WTC11 (cell line): Measurements from ENCODE around the gene OGN. TPM values are rescaled to one million over a fixed set of nuclear protein-coding genes. Genes with fewer than 3 reads are reported as not detected.

ENCODE experiments used
- ATAC-seq: fragments of 200-7000 bp; cut with Tn5 transposase; 2 replicates; pipeline ENCODE4 v1.10.0; 2021; ENCODE audit warnings: mild to moderate bottlenecking, moderate library complexity
- CTCF ChIA-PET: fragments of 300-600 bp; sonication (Branson Sonifier 250); formaldehyde crosslinking; loops from one replicate; lab custom pipeline; 2021; ENCODE audit warnings: antibody characterized with exemption; lab: Charles Lee
- POLR2A ChIA-PET: fragments of 350-600 bp; sonication (Branson Sonifier 250); formaldehyde crosslinking; loops from one replicate; lab custom pipeline; 2021; ENCODE audit warnings: antibody characterized with exemption; lab: Charles Lee
- DNase-seq: peaks from one replicate; pipeline ENCODE4 v3.0.0; 2021; ENCODE audit warnings: low spot score
- H3K27ac Mint-ChIP-seq: 2 replicates; pipeline ENCODE4 v1.8.0; 2021; ENCODE audit warnings: mixed read lengths
- H3K27me3 Mint-ChIP-seq: 2 replicates; pipeline ENCODE4 v1.8.0; 2021; ENCODE audit warnings: low read depth, mild to moderate bottlenecking, moderate library complexity, mixed read lengths
- H3K36me3 Mint-ChIP-seq: 2 replicates; pipeline ENCODE4 v1.8.0; 2021; ENCODE audit warnings: mixed read lengths
- H3K4me1 Mint-ChIP-seq: 2 replicates; pipeline ENCODE4 v1.8.0; 2022; ENCODE audit warnings: mixed read lengths
- H3K4me3 Mint-ChIP-seq: 2 replicates; pipeline ENCODE4 v1.8.0; 2021; ENCODE audit warnings: mild to moderate bottlenecking, moderate library complexity, mixed read lengths
- H3K9me3 Mint-ChIP-seq: 2 replicates; pipeline ENCODE4 v1.8.0; 2021; ENCODE audit warnings: mixed read lengths
- ARID4B ChIP-seq: sonication (generic); formaldehyde crosslinking; IDR thresholded peaks from 2 replicates; pipeline ENCODE4 v1.8.0; 2023; ENCODE audit warnings: missing genetic modification reagents, mild to moderate bottlenecking, borderline replicate concordance
- CBFB ChIP-seq: sonication (generic); formaldehyde crosslinking; IDR thresholded peaks from 2 replicates; pipeline ENCODE4 v1.8.1; 2022; ENCODE audit warnings: mild to moderate bottlenecking, low read depth, missing genetic modification reagents
- CDX4 ChIP-seq: fragments of 250-450 bp; sonication (Bioruptor Pico); IDR thresholded peaks from 2 replicates; pipeline ENCODE4 v1.9.0; 2021; ENCODE audit warnings: moderate library complexity, mild to moderate bottlenecking, inconsistent platforms, borderline replicate concordance
- CTCF ChIP-seq: fragments of 200-600 bp; IDR thresholded peaks from 2 replicates; pipeline ENCODE4 v1.8.0; 2022; ENCODE audit warnings: antibody characterized with exemption
- ELF4 ChIP-seq: sonication (generic); formaldehyde crosslinking; IDR thresholded peaks from 2 replicates; pipeline ENCODE4 v1.8.1; 2022; ENCODE audit warnings: low read depth, mild to moderate bottlenecking, moderate library complexity, missing genetic modification reagents
- GTF2I ChIP-seq: fragments of 250-450 bp; sonication (Bioruptor Pico); conservative IDR thresholded peaks from 2 replicates; pipeline ENCODE4 v1.4.0; 2021; ENCODE audit warnings: mild to moderate bottlenecking
- HMGA2 ChIP-seq: fragments of 250-450 bp; sonication (Bioruptor Pico); IDR thresholded peaks from 2 replicates; pipeline ENCODE4 v1.4.0; 2021; ENCODE audit warnings: mild to moderate bottlenecking, moderate library complexity
- IRF1 ChIP-seq: sonication (generic); formaldehyde crosslinking; IDR thresholded peaks from 2 replicates; pipeline ENCODE4 v1.8.0; 2023; ENCODE audit warnings: missing genetic modification reagents
- IRF2 ChIP-seq: sonication (generic); formaldehyde crosslinking; IDR thresholded peaks from 2 replicates; pipeline ENCODE4 v1.8.0; 2022; ENCODE audit warnings: low read depth, missing genetic modification reagents, borderline replicate concordance
- KAT7 ChIP-seq: sonication (generic); formaldehyde crosslinking; IDR thresholded peaks from 2 replicates; pipeline ENCODE4 v1.8.1; 2023; ENCODE audit warnings: missing genetic modification reagents, mild to moderate bottlenecking, borderline replicate concordance
- NFE2L1 ChIP-seq: sonication (generic); formaldehyde crosslinking; IDR thresholded peaks from 2 replicates; pipeline ENCODE4 v1.8.1; 2023; ENCODE audit warnings: missing genetic modification reagents
- NFYB ChIP-seq: sonication (generic); formaldehyde crosslinking; conservative IDR thresholded peaks from 2 replicates; pipeline ENCODE4 v1.8.0; 2022; ENCODE audit warnings: low read depth, missing genetic modification reagents
- NR2C2 ChIP-seq: sonication (generic); formaldehyde crosslinking; IDR thresholded peaks from 2 replicates; pipeline ENCODE4 v1.8.0; 2022; ENCODE audit warnings: mild to moderate bottlenecking, missing genetic modification reagents
- PRRX2 ChIP-seq: fragments of 250-450 bp; sonication (Bioruptor Pico); IDR thresholded peaks from 2 replicates; pipeline ENCODE4 v1.8.0; 2021; ENCODE audit warnings: mild to moderate bottlenecking
- TCF7 ChIP-seq: sonication (generic); formaldehyde crosslinking; IDR thresholded peaks from 2 replicates; pipeline ENCODE4 v1.8.0; 2022; ENCODE audit warnings: mild to moderate bottlenecking, low read depth, missing genetic modification reagents, moderate library complexity
- USF2 ChIP-seq: sonication (generic); formaldehyde crosslinking; IDR thresholded peaks from 2 replicates; pipeline ENCODE4 v1.8.1; 2023; ENCODE audit warnings: mild to moderate bottlenecking, missing genetic modification reagents, moderate library complexity
- ZNF317 ChIP-seq: sonication (generic); formaldehyde crosslinking; IDR thresholded peaks from 2 replicates; pipeline ENCODE4 v1.8.1; 2023; ENCODE audit warnings: low read depth, mild to moderate bottlenecking, moderate library complexity, missing genetic modification reagents, borderline replicate concordance
- ZNF512 ChIP-seq: sonication (generic); formaldehyde crosslinking; IDR thresholded peaks from 2 replicates; pipeline ENCODE4 v1.8.1; 2022; ENCODE audit warnings: missing genetic modification reagents, borderline replicate concordance
- total RNA-seq: library from RNA; stranded (reverse); gene quantifications from 3 replicates; pipeline ENCODE4 v1.2.3, GENCODE V29; 2021

OGN gene
- total RNA-seq, 1 experiment from 2014 or later: not detected

GRCh38 chr9:92385001-92385400 is 19.4 kb downstream of the OGN start (continued):
- no peak for TF ChIP-seq ZNF512
- TF ChIP-seq TCF7 (CRISPR knock-in tag): no peak
- TF ChIP-seq ARID4B (CRISPR knock-in tag): no peak
- TF ChIP-seq CTCF: no peak
- no peak for TF ChIP-seq KAT7 (CRISPR knock-in tag)

- TF ChIP-seq NFE2L1 (CRISPR knock-in tag) (no peak), GTF2I (CRISPR knock-in tag) (no peak), CDX4 (CRISPR knock-in tag) (no peak), IRF1 (no peak), ZNF317 (no peak), HMGA2 (CRISPR knock-in tag) (no peak)
- DNase-seq (no peak), ATAC-seq (no peak)
- Mint-ChIP-seq H3K9me3 (no peaks in the 10 kb centered on the region), H3K36me3 (no peaks in the 10 kb centered on the region), H3K4me3 (no peak overlapping the region), H3K4me1 (peaks cover 18% of the 10 kb centered on the region), H3K27me3 (no peaks in the 10 kb centered on the region), H3K27ac (no peak overlapping the region)
- ChIA-PET POLR2A (no interaction called here), CTCF (no interaction called here)
These were observed 20.0 kb downstream of the OGN start for GRCh38 chr9:92384375-92384774.

GRCh38 chr9:92381775-92382174 is 22.6 kb downstream of the OGN start:
- Mint-ChIP-seq H3K4me1 (peaks cover 37% of the 10 kb centered on the region), H3K36me3 (no peaks in the 10 kb centered on the region), H3K9me3 (no peaks in the 10 kb centered on the region), H3K27me3 (no peaks in the 10 kb centered on the region), H3K4me3 (no peak overlapping the region), H3K27ac (no peak overlapping the region)
- DNase-seq (no peak), ATAC-seq (no peak)
- CTCF ChIA-PET: no interaction called here
- POLR2A ChIA-PET: no interaction called here
- TF ChIP-seq CTCF (no peak), PRRX2 (no peak), ELF4 (CRISPR knock-in tag) (no peak), IRF2 (CRISPR knock-in tag) (no peak), CBFB (CRISPR knock-in tag) (no peak), USF2 (CRISPR knock-in tag) (no peak), NR2C2 (CRISPR knock-in tag) (no peak), IRF1 (no peak), NFYB (CRISPR knock-in tag) (no peak)
